ENCODE results near the gene CRYBG1. TPM values are rescaled to one million over a fixed set of nuclear protein-coding genes. Genes with fewer than 3 reads are reported as not detected.

The CRYBG1 gene
- total and polyA plus RNA-seq, 2 donors (not counting 1 experiment from before 2014, with no cell fraction given) = 9.6 to 47.0 TPM

DNA sequence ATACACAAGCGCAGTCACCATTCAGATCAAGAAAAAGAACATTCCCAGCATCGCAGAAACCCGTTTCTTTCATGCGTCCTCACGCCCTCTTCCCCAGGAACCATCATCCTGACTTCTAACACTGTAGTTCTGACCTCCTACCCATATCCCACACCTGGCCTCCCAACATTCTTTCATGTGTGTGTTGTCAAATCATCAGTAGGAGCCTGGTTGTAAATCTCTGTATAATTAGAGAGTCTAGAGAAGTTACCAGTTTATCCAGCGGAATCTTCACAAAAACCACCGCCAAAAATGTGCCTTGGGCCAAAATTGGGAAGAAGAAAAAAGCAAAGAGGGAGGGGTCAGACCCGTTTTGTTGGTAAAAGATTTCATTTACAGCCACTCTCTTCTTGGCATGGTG, 177.1 kb downstream of the CRYBG1 start:
- peak overlapping the region; percentile 52 for H3K4me2 ChIP-seq (replicated peaks; ENCODE audit: low read depth, low read length, poor library complexity, severe bottlenecking)
- POLR2A ChIA-PET = no interaction called here

DNA sequence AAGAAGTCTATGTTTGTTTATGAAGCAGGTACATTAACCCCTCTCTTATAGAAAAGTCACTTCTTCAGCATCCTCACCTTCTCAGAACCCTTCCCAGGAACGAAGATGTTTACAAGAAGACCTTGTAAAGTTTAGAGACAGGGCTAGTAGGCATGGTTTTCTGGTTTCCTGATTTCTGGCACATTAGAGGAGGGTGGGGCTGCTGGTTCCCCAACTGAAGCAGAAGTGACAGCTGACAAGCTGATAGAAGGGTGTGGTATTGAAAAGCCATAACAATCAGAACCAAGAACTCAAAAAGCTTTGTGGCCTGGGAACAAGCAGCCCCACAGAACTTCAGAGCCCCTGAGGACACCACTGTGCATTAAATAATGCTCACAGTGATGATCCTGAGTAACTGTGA, 177.6 kb downstream of the CRYBG1 start:
- WGBS (ENCODE audit: insufficient coverage) = no CpG with 5 or more reads among the region's 1 CpG
- Mint-ChIP-seq H3K4me1 (peaks cover 64% of the 10 kb centered on the region), H3K27me3 (no peaks in the 10 kb centered on the region), H3K4me3 (peak overlapping the region; percentile 62), H3K27ac (peak overlapping the region; percentile 89), H3K9me3 (ENCODE audit: insufficient read depth) (no peaks in the 10 kb centered on the region)
- Histone ChIP-seq H4K20me1 (ENCODE audit: control insufficient read depth, insufficient read depth, low read length, poor library complexity, severe bottlenecking) (no peaks in the 10 kb centered on the region), H3K4me2 (replicated peaks; ENCODE audit: low read depth, low read length, poor library complexity, severe bottlenecking) (peak overlapping the region; percentile 52), H2AFZ (ENCODE audit: insufficient read depth, low read depth, low read length, poor library complexity, severe bottlenecking) (no peak overlapping the region), H3K79me2 (ENCODE audit: control insufficient read depth, insufficient read depth, low read length) (peaks cover 30% of the 10 kb centered on the region), H3K36me3 (replicated peaks in 1 of 2; ENCODE audit: control extremely low read depth in 1 of 2, control insufficient read depth in 1 of 2, extremely low read depth in 1 of 2, insufficient read depth in 2 of 2, low read length in 1 of 2) (peaks cover 13 to 47% of the 10 kb centered on the region in 2 experiments), H3K4me1 (ENCODE audit: control insufficient read depth in 2 of 2, insufficient read depth in 2 of 2, low read length in 2 of 2) (peaks cover 49 to 52% of the 10 kb centered on the region in 2 donors), H3K9ac (ENCODE audit: low read length) (no peak overlapping the region), H3K9me3 (ENCODE audit: control extremely low read depth in 1 of 3, control insufficient read depth in 2 of 3, insufficient read depth in 1 of 3, low read length in 2 of 3) (no peaks in the 10 kb centered on the region), H3K27ac (ENCODE audit: low read length in 2 of 2) (peak overlapping the region; percentile 7 to 70), H3K27me3 (replicated peaks in 1 of 4; ENCODE audit: control extremely low read depth in 1 of 4, control insufficient read depth in 3 of 4, insufficient read depth in 4 of 4, low read length in 3 of 4) (no peaks in the 10 kb centered on the region), H3K4me3 (ENCODE audit: control extremely low read depth in 1 of 5, extremely low read depth in 1 of 5, insufficient read depth in 1 of 5, low read depth in 2 of 5, low read length in 4 of 5) (no peak overlapping the region)
- peak; percentile 81 for ATAC-seq (ENCODE audit: low read depth)
- ChIA-PET CTCF (interaction anchor here (1.1 to 5.5 kb wide), 8 partner anchors 8 to 28 kb away, joined by 3 to 35 read pairs (median 7); no protein-coding TSS in a partner anchor), POLR2A (interaction anchor here (0.8 to 1.1 kb wide), 2 partner anchors 18 to 29 kb away, joined by 3 to 4 read pairs; no protein-coding TSS in a partner anchor)
- TF ChIP-seq, protein P1, sequence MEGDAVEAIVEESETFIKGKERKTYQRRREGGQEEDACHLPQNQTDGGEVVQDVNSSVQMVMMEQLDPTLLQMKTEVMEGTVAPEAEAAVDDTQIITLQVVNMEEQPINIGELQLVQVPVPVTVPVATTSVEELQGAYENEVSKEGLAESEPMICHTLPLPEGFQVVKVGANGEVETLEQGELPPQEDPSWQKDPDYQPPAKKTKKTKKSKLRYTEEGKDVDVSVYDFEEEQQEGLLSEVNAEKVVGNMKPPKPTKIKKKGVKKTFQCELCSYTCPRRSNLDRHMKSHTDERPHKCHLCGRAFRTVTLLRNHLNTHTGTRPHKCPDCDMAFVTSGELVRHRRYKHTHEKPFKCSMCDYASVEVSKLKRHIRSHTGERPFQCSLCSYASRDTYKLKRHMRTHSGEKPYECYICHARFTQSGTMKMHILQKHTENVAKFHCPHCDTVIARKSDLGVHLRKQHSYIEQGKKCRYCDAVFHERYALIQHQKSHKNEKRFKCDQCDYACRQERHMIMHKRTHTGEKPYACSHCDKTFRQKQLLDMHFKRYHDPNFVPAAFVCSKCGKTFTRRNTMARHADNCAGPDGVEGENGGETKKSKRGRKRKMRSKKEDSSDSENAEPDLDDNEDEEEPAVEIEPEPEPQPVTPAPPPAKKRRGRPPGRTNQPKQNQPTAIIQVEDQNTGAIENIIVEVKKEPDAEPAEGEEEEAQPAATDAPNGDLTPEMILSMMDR (IDR thresholded peaks at IDR 0.05) = no peak
- TF ChIP-seq EZH2 (IDR thresholded peaks at IDR 0.05; ENCODE audit: borderline replicate concordance, insufficient read depth, low read depth, low read length, poor library complexity, severe bottlenecking) = no peak
- DNase-seq = peak; percentile 55
- intact Hi-C loops (cut with micrococcal nuclease) = loop anchor here (1.0 kb wide), 1 partner anchor 9 kb away; no protein-coding TSS in a partner anchor

More for the DNA sequence above, 177.1 kb downstream of the CRYBG1 start:
- no peak overlapping the region for H3K9ac ChIP-seq (ENCODE audit: low read length)
- 83% methylated on average over 6 of the region's 8 CpGs for WGBS (ENCODE audit: insufficient coverage)
- H3K79me2 ChIP-seq (ENCODE audit: control insufficient read depth, insufficient read depth, low read length) = peaks cover 32% of the 10 kb centered on the region
- no peaks in the 10 kb centered on the region for H3K27me3 ChIP-seq (replicated peaks in 1 of 4; ENCODE audit: control extremely low read depth in 1 of 4, control insufficient read depth in 3 of 4, insufficient read depth in 4 of 4, low read length in 3 of 4)
- ATAC-seq (ENCODE audit: low read depth) = no peak
- H3K9me3 Mint-ChIP-seq (ENCODE audit: insufficient read depth) = no peaks in the 10 kb centered on the region
- peaks cover 68% of the 10 kb centered on the region for H3K4me1 Mint-ChIP-seq
- peak overlapping the region; percentile 62 for H3K4me3 Mint-ChIP-seq
- no peaks in the 10 kb centered on the region for H4K20me1 ChIP-seq (ENCODE audit: control insufficient read depth, insufficient read depth, low read length, poor library complexity, severe bottlenecking)
- intact Hi-C loops (cut with micrococcal nuclease) = loop anchor here (1.0 to 2.0 kb wide), 2 partner anchors 10 to 17 kb away; no protein-coding TSS in a partner anchor
- peaks cover 49 to 52% of the 10 kb centered on the region in 2 donors for H3K4me1 ChIP-seq (ENCODE audit: control insufficient read depth in 2 of 2, insufficient read depth in 2 of 2, low read length in 2 of 2)
- no peaks in the 10 kb centered on the region for H3K9me3 ChIP-seq (ENCODE audit: control extremely low read depth in 1 of 3, control insufficient read depth in 2 of 3, insufficient read depth in 1 of 3, low read length in 2 of 3)
- CTCF ChIA-PET = interaction anchor here (1.6 to 5.5 kb wide), 4 partner anchors 15 to 25 kb away, joined by 6 to 35 read pairs (median 23); no protein-coding TSS in a partner anchor
- H3K36me3 ChIP-seq (replicated peaks in 1 of 2; ENCODE audit: control extremely low read depth in 1 of 2, control insufficient read depth in 1 of 2, extremely low read depth in 1 of 2, insufficient read depth in 2 of 2, low read length in 1 of 2) = peaks cover 13 to 51% of the 10 kb centered on the region in 2 experiments
- H2AFZ ChIP-seq (ENCODE audit: insufficient read depth, low read depth, low read length, poor library complexity, severe bottlenecking) = no peak overlapping the region
- peak overlapping the region; percentile 7 to 70 for H3K27ac ChIP-seq (ENCODE audit: low read length in 2 of 2)
- H3K4me3 ChIP-seq (ENCODE audit: control extremely low read depth in 1 of 5, extremely low read depth in 1 of 5, insufficient read depth in 1 of 5, low read depth in 2 of 5, low read length in 4 of 5) = no peak overlapping the region
- TF ChIP-seq EZH2 (IDR thresholded peaks at IDR 0.05; ENCODE audit: borderline replicate concordance, insufficient read depth, low read depth, low read length, poor library complexity, severe bottlenecking) = no peak
- TF ChIP-seq, protein P1 (IDR thresholded peaks at IDR 0.05) = no peak
- peak overlapping the region; percentile 89 for H3K27ac Mint-ChIP-seq
- DNase-seq = no peak
- H3K27me3 Mint-ChIP-seq = no peaks in the 10 kb centered on the region

Measured in B cell (primary cell).